Natural killer cell (primary cell): ENCODE measurements around the gene PIGQ. TPM values are rescaled to one million over a fixed set of nuclear protein-coding genes. Genes with fewer than 3 reads are reported as not detected.

ENCODE experiments used
- ATAC-seq, 3 donors: fragments of 150-1000 bp in 2 of 3; fragments of 200-7000 bp in 1 of 3; cut with Tn5 transposase; 1 replicate in 1 of 3; 2 replicates in 2 of 3; pipeline ENCODE4 v1.10.0; 2021; ENCODE audit warnings: mild to moderate bottlenecking in 2 of 3, moderate library complexity in 2 of 3
- DNase-seq, 2 donors: peaks; one replicate each; pipeline versions ENCODE4 v3.0.0 to v3.0.0-alpha.2; 2013 to 2021; ENCODE audit warnings: mixed read lengths in 1 of 2
- H3K27ac ChIP-seq: one replicate; pipeline ENCODE4 v1.5.1; 2013; ENCODE audit warnings: mild to moderate bottlenecking, low read length
- H3K27me3 ChIP-seq: one replicate; pipeline ENCODE4 v1.6.1; 2013; ENCODE audit warnings: low read length; ENCODE audit not compliant: control insufficient read depth, insufficient read depth
- H3K36me3 ChIP-seq: one replicate; pipeline ENCODE4 v1.6.1; 2013; ENCODE audit warnings: low read length; ENCODE audit not compliant: control insufficient read depth, insufficient read depth
- H3K4me1 ChIP-seq: one replicate; pipeline ENCODE4 v1.6.1; 2013; ENCODE audit warnings: low read length; ENCODE audit not compliant: control insufficient read depth, insufficient read depth
- H3K4me3 ChIP-seq: one replicate; pipeline ENCODE4 v1.5.1; 2013; ENCODE audit warnings: low read length
- H3K9me3 ChIP-seq: one replicate; pipeline ENCODE4 v1.6.1; 2013; ENCODE audit warnings: low read length; ENCODE audit not compliant: control insufficient read depth, insufficient read depth
- H3K27ac Mint-ChIP-seq, 2 donors: one replicate each; pipeline ENCODE4 v1.8.0; 2022; ENCODE audit warnings: mild to moderate bottlenecking in 2 of 2, mixed read lengths in 2 of 2, moderate library complexity in 1 of 2
- H3K27me3 Mint-ChIP-seq, 2 donors: one replicate each; pipeline ENCODE4 v1.8.0; 2022; ENCODE audit warnings: low read depth in 2 of 2, mixed read lengths in 2 of 2
- H3K36me3 Mint-ChIP-seq: one replicate; pipeline ENCODE4 v1.8.0; 2022; ENCODE audit warnings: mixed read lengths
- H3K4me1 Mint-ChIP-seq, 2 donors: one replicate each; pipeline ENCODE4 v1.8.0; 2022; ENCODE audit warnings: mixed read lengths in 2 of 2
- H3K4me3 Mint-ChIP-seq: one replicate; pipeline ENCODE4 v1.8.0; 2022; ENCODE audit warnings: mild to moderate bottlenecking, moderate library complexity, mixed read lengths
- H3K9me3 Mint-ChIP-seq, 2 donors: one replicate each; pipeline ENCODE4 v1.8.0; 2022; ENCODE audit warnings: mixed read lengths in 2 of 2
- CTCF ChIP-seq: fragments of 200-600 bp; IDR thresholded peaks from one replicate; pipeline ENCODE4 v1.8.0; 2022; ENCODE audit warnings: antibody characterized with exemption
- WGBS: methylation state at CpG from one replicate; pipeline ENCODE4 v1.1.7; 2013; ENCODE audit warnings: missing lambda C conversion rate; ENCODE audit not compliant: insufficient coverage; 5-methylcytosine and 5-hydroxymethylcytosine counted together
- intact Hi-C: fragments of 100-400 bp; cut with micrococcal nuclease; formaldehyde crosslinking; loops from one replicate; pipeline ENCODE4 v1.14.2; 2022
- total RNA-seq, 4 donors: library from RNA; stranded (reverse); fragments of 120-200 nt in 1 of 4; gene quantifications; one replicate each; pipeline versions ENCODE4 v1.2.3 to v1.2.4, GENCODE V29; 2013 to 2022

PIGQ gene
- total RNA-seq, 3 donors from 2014 or later (not counting 1 experiment from before 2014, with no cell fraction given) = 27.6 to 40.5 (median 37.0) TPM

GRCh38 chr16:561413-561794 is 8.4 kb upstream of the PIGQ start:
- no peak overlapping the region for H3K4me3 ChIP-seq
- intact Hi-C loops = no loop called here
- no peaks in the 10 kb centered on the region for H3K9me3 Mint-ChIP-seq

GRCh38 chr16:561957-562938 is 7.5 kb upstream of the PIGQ start:
- no peak overlapping the region for H3K27ac Mint-ChIP-seq
- H3K27me3 Mint-ChIP-seq = peaks cover 0 to 4% of the 10 kb centered on the region in 2 donors
- H3K36me3 ChIP-seq = no peaks in the 10 kb centered on the region
- no peak overlapping the region for H3K27ac ChIP-seq
- ATAC-seq = no peak
- peaks cover 13% of the 10 kb centered on the region for H3K4me1 ChIP-seq
- WGBS = 94% methylated on average over 43 of the region's 43 CpGs
- intact Hi-C loops = no loop called here
- no peak overlapping the region for H3K4me3 ChIP-seq
- H3K9me3 Mint-ChIP-seq = no peaks in the 10 kb centered on the region
- peaks cover 10% of the 10 kb centered on the region for H3K27me3 ChIP-seq
- no peak for TF ChIP-seq CTCF
- no peak for DNase-seq
- no peak overlapping the region for H3K4me3 Mint-ChIP-seq
- H3K36me3 Mint-ChIP-seq = no peaks in the 10 kb centered on the region
- no peaks in the 10 kb centered on the region for H3K9me3 ChIP-seq
- peaks cover 0 to 8% of the 10 kb centered on the region in 2 donors for H3K4me1 Mint-ChIP-seq

More at GRCh38 chr16:561413-561794, 8.4 kb upstream of the PIGQ start:
- H3K4me1 ChIP-seq = peaks cover 4% of the 10 kb centered on the region
- H3K27me3 ChIP-seq = peaks cover 10% of the 10 kb centered on the region
- ATAC-seq = no peak
- 84% methylated on average over 15 of the region's 15 CpGs for WGBS
- Mint-ChIP-seq H3K27me3 (peaks cover 0 to 4% of the 10 kb centered on the region in 2 donors), H3K4me3 (no peak overlapping the region), H3K27ac (no peak overlapping the region), H3K36me3 (no peaks in the 10 kb centered on the region), H3K4me1 (peaks cover 0 to under 1% of the 10 kb centered on the region in 2 donors)
- DNase-seq = no peak
- no peaks in the 10 kb centered on the region for H3K36me3 ChIP-seq
- no peak for TF ChIP-seq CTCF
- no peaks in the 10 kb centered on the region for H3K9me3 ChIP-seq
- H3K27ac ChIP-seq = no peak overlapping the region

- Histone ChIP-seq H3K4me1 (peaks cover 18% of the 10 kb centered on the region), H3K27me3 (peaks cover 10% of the 10 kb centered on the region), H3K27ac (no peak overlapping the region), H3K4me3 (no peak overlapping the region), H3K9me3 (no peaks in the 10 kb centered on the region), H3K36me3 (no peaks in the 10 kb centered on the region)
- no peak for DNase-seq
- peaks cover 0 to 8% of the 10 kb centered on the region in 2 donors for H3K4me1 Mint-ChIP-seq
- ATAC-seq = no peak
- 87% methylated on average over 30 of the region's 30 CpGs for WGBS
- TF ChIP-seq CTCF = no peak
- no peaks in the 10 kb centered on the region for H3K9me3 Mint-ChIP-seq
- no peak overlapping the region for H3K4me3 Mint-ChIP-seq
- H3K36me3 Mint-ChIP-seq = no peaks in the 10 kb centered on the region
- H3K27me3 Mint-ChIP-seq = peaks cover 0 to 4% of the 10 kb centered on the region in 2 donors
- H3K27ac Mint-ChIP-seq = no peak overlapping the region
- intact Hi-C loops = no loop called here
These were observed 6.6 kb upstream of the PIGQ start for GRCh38 chr16:563072-563644.
